DMS79 treated with DMSO at 0.1 percent for 48 hours (cell line): ENCODE measurements around the gene BRICD5.

ENCODE experiments used
- DNase-seq: peaks from one replicate; lab custom pipeline; 2025; lab: John Stamatoyannopoulos, UW

BRICD5 gene

GRCh38 chr16:2237493-2238149 lies 27.0 kb upstream of the BRICD5 start:
- no peak for DNase-seq

GRCh38 chr16:2237102-2237482 lies 26.4 kb upstream of the BRICD5 start:
- no peak for DNase-seq

DNA sequence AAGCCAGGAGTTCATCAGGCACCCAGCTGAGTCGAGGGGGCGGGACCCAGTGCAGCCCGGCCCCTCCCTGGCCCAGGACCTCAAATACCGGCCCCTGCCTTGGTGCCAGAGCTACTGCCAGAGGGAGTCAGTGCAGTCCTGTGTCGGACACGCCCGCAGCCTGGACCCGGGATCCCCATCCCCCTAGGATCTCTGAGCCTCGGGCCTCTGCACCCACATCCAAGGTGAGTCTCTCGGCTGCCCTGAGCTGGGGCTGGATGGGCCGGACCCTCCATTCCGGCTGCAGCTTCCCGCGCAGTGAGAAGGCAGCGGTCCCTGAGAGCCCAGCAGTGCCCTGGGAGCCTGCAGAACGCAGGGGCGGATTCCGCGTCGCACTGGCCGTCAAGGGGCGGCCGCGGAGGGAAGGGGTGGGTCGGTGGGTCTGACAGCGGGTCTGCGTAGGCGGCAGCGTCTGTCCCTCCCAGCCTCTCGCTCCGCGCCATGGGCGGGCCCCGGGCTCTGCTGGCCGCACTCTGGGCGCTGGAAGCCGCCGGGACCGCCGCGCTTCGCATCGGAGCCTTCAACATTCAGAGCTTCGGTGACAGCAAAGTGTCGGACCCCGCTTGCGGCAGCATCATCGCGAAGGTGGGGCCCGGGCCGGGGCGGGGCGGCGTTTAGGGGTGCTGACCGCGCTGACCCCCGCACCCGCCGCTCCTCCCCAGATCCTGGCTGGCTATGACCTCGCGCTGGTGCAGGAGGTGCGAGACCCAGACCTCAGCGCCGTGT lies 25.9 kb upstream of the BRICD5 start, which contains the start of gene DNASE1L2:
TSS of gene DNASE1L2 (plus strand) at position 108 of the 765 bp plus-strand sequence. CDS start at position 481, 373 bp downstream.
- DNase-seq = no peak

DNA sequence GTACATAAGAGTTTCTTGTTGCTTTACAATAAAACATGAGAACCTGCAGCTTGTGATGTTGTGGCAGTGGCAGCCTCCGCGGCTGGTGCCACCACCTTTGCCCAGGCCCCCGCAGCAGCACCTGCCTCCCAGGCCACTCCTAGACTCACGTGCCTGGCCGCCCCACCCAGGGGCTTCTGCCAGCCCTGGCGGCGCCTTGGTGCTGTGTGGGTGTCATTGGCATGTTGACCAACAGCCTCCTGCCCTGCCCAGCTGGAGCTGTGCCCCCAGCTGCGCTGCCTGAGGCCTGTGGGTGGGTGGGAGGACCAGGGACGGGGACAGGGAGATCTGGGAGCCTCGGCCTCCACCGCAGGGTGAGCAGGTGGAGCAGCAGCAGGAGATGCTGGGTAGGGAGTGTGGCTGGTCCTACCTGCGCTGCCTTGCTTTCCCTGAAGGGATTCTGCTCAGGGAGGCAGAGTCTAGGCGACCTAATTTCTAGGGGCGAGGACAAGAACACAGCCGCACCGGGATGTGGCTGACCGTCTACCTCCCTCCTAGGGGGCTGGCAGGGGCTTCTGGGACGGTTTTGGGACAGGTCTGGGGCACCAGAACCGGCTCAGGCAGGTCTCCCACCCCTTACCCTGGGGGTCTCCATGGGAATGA lies 25.2 kb upstream of the BRICD5 start:
- no peak for DNase-seq

DNA sequence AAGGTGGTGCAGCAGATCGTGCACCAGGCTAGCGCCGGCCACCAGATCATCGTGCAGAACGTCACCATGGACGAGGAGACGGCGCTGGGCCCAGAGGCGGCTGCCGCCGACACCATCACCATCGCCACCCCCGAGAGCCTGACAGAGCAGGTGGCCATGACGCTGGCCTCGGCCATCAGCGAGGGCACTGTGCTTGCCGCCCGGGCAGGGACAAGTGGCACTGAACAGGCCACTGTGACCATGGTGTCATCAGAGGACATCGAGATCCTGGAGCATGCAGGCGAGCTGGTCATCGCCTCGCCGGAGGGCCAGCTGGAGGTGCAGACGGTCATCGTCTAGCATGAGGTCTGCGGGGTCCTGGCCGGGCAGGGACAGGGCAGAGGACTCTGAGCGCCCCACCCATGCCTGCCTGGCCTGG lies 24.6 kb upstream of the BRICD5 start:
- DNase-seq = no peak

DNA sequence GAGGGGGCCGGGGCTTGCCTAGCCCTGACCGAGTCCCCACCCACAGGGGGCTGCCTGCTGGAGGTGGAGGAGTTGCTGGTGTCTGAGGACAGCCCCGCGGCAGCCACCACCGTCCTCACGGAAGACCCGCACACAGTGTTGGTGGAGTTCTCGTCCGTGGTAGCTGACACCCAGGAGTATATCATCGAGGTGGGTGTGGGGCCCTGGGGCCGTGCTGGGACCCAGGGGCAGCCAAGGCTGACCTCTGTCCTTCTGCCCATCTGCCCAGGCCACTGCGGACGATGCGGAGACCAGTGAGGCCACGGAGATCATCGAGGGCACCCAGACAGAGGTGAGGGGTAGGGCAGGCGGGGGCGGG lies 24.1 kb upstream of the BRICD5 start:
- no peak for DNase-seq

- peak; percentile 74 for DNase-seq
These were observed 23.5 kb upstream of the BRICD5 start for GRCh38 chr16:2233872-2234812.

GRCh38 chr16:2233046-2233775 lies 22.5 kb upstream of the BRICD5 start:
- no peak for DNase-seq

DNA sequence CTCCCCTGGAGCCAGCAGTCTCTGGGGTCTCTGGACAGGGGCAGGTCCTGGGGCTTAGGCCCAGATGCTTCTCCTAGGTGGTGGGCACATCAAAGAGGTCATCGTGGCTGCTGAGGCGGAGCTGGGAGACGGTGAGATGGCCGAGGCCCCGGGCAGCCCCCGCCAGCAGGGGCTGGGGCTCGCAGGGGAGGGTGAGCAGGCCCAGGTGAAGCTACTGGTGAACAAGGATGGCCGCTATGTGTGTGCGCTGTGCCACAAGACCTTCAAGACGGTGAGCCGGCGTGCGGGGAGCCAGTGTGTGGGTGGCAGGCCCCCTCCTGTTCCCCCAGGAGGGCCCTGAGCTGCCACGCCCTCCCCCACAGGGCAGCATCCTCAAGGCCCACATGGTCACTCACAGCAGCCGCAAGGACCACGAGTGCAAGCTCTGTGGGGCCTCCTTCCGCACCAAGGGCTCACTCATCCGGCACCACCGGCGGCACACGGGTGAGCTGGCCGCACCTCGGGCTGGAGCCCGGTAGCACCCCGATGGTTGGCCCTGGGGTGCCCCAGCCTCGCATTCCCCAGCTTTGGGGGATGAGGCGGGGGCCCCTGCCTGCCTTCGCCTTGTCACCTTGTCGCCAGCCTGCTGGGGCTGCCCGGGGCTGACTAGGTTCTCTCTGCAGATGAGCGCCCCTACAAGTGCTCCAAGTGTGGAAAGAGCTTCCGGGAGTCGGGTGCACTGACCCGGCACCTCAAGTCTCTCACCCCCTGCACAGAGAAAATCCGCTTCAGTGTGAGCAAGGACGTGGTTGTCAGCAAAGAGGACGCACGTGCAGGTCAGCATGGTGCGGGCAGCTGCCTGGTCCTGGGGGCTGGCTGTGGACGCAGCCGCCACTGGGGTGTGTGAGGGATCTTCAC lies 21.7 kb upstream of the BRICD5 start:
- no peak for DNase-seq

DNA sequence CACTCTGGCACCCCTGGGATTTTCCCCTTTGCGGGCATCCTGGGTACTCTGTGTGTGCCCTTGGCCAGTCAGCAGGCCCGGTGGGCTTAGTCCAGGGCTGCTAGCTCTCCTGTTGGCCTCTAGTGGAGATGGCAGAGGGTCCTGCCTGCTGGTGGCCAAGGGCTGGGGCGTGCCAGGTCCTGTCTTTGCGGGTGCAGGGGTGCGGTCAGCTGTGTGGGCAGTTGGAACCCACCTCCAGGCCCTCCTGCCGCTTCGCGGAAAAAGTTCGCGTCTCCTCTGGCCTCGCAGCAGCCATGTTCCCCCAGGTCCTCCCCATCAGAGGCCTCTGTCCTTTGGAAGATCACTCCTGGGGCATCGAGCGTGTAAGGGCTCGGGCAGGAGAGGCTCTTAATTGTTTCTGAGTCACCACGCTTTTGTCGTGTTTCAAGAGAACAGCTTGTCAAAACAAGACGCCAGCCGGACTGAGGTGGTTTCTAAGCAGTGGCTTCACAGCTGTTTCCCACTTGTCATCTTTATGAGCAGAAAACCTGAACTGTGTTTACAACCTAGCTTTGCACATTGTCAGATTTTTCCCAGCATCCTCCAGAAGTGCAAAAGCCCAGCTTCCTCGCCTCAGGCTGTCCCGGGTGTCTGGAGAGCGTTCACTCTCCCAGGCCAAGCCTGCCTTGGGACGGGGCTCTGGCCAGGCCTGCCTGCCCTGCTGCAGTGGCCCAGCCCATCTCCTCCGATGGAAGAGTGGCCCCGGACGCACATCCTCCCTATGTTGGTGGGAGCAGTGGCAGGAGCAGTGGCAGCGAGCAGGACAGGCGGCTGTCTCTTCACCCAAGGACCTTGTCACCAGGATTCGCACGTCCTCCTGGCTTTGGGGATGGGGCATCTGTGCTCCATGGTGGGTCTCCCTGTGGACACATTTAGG lies 20.6 kb upstream of the BRICD5 start:
- DNase-seq = peak; percentile 84

GRCh38 chr16:2230376-2230775 lies 19.7 kb upstream of the BRICD5 start:
- DNase-seq = no peak

- DNase-seq = no peak
These were observed 19.1 kb upstream of the BRICD5 start for GRCh38 chr16:2229632-2230250.

DNA sequence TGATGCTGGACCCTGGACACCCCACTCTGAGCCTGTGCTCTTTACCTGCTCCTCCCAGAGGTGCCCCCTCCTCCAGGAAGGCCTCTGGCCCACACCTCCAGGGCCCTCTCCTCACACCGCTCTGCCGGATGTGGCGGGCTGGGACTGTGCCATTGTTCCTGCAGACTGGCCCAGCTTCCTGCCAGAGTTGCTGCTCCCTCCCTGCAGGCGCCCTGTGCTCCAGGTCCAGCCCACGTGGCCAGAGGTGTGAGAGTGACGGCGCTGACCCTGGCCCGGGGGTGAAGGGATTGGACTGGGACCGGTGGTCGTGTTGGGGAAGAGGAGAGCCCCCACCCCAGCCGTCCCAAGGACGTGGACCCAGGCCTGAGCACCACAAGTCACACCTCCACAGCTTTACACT lies 18.4 kb upstream of the BRICD5 start:
- DNase-seq = no peak

- DNase-seq = no peak
These were observed 17.6 kb upstream of the BRICD5 start for GRCh38 chr16:2228161-2228824.

DNA sequence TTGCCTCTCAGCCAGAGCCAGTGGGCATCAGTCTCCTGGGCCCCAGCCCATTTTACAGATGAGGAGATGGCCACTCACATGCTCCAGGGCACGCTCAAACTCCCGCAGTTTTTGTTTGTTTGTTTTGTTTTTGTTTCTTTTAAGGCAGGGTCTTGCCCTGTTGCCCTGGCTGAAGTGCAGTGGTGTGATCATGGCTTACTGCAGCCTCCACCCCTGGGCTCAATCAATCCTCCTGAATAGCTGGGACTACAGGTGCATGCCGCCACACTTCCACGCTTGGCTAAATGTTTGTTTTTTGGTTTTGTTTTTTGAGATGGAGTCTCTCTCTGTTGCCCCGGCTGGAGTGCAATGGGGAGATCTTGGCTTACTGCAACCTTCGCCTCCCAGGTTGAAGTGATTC lies 16.3 kb upstream of the BRICD5 start:
- no peak for DNase-seq

GRCh38 chr16:2226245-2226793 lies 15.7 kb upstream of the BRICD5 start:
- no peak for DNase-seq

- peak; percentile 14 for DNase-seq
These were observed 13.4 kb upstream of the BRICD5 start for GRCh38 chr16:2223942-2224486.
